Measurements from ENCODE around the gene RIPK1. TPM values are rescaled to one million over a fixed set of nuclear protein-coding genes. Genes with fewer than 3 reads are reported as not detected.

RIPK1 gene
- total and polyA plus RNA-seq, 2 of the 8 experiments (the other 6 are each of a cell fraction or from before 2014, with no cell fraction given) = 5.9 to 22.9 TPM

DNA sequence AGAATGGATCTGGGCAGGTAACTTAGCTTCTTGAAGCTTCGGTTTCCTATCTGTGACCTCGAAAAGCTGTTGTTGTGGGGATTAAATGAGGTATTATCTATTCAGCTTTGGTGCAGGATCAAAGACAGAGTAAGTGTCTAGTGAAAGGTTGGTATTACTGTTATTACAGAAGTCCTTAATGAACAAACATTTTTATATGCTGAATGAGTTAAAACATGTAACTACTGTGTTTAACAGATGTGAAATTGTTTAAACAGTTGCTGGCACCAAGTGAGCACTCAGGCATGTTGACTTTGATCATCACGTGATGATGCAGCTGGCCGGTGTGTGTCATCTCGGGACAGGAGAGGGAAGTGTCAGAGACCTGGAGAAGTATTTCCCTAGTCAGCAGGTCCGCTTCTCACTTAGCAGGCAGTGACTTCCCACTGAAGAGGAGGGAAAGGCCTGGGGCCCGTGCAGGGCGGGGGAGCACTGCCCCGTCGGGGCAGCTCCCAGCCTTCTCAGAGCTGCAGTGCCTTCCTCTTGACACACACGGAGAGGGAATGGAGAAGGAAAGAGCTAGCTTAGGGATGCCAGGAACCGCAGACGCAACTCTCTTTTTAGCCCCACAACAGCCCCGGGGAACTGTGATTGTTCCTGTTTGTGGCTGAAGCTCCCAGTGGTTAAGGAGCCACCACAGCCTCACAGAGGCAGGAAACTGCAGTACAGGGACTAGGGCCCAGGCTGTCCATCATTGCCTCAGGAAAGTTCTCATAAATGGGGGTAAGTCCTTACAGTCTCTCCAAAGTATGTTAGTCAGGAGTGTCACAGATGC, 71.0 kb downstream of the RIPK1 start (continued):
- TF ChIP-seq, protein P1, sequence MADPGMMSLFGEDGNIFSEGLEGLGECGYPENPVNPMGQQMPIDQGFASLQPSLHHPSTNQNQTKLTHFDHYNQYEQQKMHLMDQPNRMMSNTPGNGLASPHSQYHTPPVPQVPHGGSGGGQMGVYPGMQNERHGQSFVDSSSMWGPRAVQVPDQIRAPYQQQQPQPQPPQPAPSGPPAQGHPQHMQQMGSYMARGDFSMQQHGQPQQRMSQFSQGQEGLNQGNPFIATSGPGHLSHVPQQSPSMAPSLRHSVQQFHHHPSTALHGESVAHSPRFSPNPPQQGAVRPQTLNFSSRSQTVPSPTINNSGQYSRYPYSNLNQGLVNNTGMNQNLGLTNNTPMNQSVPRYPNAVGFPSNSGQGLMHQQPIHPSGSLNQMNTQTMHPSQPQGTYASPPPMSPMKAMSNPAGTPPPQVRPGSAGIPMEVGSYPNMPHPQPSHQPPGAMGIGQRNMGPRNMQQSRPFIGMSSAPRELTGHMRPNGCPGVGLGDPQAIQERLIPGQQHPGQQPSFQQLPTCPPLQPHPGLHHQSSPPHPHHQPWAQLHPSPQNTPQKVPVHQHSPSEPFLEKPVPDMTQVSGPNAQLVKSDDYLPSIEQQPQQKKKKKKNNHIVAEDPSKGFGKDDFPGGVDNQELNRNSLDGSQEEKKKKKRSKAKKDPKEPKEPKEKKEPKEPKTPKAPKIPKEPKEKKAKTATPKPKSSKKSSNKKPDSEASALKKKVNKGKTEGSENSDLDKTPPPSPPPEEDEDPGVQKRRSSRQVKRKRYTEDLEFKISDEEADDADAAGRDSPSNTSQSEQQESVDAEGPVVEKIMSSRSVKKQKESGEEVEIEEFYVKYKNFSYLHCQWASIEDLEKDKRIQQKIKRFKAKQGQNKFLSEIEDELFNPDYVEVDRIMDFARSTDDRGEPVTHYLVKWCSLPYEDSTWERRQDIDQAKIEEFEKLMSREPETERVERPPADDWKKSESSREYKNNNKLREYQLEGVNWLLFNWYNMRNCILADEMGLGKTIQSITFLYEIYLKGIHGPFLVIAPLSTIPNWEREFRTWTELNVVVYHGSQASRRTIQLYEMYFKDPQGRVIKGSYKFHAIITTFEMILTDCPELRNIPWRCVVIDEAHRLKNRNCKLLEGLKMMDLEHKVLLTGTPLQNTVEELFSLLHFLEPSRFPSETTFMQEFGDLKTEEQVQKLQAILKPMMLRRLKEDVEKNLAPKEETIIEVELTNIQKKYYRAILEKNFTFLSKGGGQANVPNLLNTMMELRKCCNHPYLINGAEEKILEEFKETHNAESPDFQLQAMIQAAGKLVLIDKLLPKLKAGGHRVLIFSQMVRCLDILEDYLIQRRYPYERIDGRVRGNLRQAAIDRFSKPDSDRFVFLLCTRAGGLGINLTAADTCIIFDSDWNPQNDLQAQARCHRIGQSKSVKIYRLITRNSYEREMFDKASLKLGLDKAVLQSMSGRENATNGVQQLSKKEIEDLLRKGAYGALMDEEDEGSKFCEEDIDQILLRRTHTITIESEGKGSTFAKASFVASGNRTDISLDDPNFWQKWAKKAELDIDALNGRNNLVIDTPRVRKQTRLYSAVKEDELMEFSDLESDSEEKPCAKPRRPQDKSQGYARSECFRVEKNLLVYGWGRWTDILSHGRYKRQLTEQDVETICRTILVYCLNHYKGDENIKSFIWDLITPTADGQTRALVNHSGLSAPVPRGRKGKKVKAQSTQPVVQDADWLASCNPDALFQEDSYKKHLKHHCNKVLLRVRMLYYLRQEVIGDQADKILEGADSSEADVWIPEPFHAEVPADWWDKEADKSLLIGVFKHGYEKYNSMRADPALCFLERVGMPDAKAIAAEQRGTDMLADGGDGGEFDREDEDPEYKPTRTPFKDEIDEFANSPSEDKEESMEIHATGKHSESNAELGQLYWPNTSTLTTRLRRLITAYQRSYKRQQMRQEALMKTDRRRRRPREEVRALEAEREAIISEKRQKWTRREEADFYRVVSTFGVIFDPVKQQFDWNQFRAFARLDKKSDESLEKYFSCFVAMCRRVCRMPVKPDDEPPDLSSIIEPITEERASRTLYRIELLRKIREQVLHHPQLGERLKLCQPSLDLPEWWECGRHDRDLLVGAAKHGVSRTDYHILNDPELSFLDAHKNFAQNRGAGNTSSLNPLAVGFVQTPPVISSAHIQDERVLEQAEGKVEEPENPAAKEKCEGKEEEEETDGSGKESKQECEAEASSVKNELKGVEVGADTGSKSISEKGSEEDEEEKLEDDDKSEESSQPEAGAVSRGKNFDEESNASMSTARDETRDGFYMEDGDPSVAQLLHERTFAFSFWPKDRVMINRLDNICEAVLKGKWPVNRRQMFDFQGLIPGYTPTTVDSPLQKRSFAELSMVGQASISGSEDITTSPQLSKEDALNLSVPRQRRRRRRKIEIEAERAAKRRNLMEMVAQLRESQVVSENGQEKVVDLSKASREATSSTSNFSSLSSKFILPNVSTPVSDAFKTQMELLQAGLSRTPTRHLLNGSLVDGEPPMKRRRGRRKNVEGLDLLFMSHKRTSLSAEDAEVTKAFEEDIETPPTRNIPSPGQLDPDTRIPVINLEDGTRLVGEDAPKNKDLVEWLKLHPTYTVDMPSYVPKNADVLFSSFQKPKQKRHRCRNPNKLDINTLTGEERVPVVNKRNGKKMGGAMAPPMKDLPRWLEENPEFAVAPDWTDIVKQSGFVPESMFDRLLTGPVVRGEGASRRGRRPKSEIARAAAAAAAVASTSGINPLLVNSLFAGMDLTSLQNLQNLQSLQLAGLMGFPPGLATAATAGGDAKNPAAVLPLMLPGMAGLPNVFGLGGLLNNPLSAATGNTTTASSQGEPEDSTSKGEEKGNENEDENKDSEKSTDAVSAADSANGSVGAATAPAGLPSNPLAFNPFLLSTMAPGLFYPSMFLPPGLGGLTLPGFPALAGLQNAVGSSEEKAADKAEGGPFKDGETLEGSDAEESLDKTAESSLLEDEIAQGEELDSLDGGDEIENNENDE (IDR thresholded peaks at IDR 0.05; ENCODE audit: insufficient replicate concordance, low read length) = no peak
